IgD-negative memory B cell (primary cell): Measurements from ENCODE around the gene SUPT20HL1. TPM values are rescaled to one million over a fixed set of nuclear protein-coding genes. Genes with fewer than 3 reads are reported as not detected.
A peak's percentile ranks its signal among the peaks of the same experiment; 100 is the strongest.
"Not testable (repeated sequence)": the region's sequence is repeated elsewhere in the genome, so short reads cannot be mapped to it uniquely, and the experiment has no call there.

Experiments used
- H3K27ac Mint-ChIP-seq, 3 donors: one replicate each; pipeline ENCODE4 v1.8.0; 2020 to 2022; ENCODE audit warnings: mild to moderate bottlenecking in 3 of 3, mixed read lengths in 3 of 3, moderate library complexity in 1 of 3
- H3K27me3 Mint-ChIP-seq: one replicate; pipeline ENCODE4 v1.8.0; 2021; ENCODE audit warnings: mixed read lengths
- H3K36me3 Mint-ChIP-seq: one replicate; pipeline ENCODE4 v1.8.0; 2020; ENCODE audit warnings: mild to moderate bottlenecking, mixed read lengths
- H3K4me1 Mint-ChIP-seq, 3 donors: one replicate each; pipeline ENCODE4 v1.8.0; 2020 to 2022; ENCODE audit warnings: mixed read lengths in 3 of 3, mild to moderate bottlenecking in 1 of 3
- H3K4me3 Mint-ChIP-seq, 4 donors: one replicate each; pipeline ENCODE4 v1.8.0; 2020 to 2022; ENCODE audit warnings: mild to moderate bottlenecking in 4 of 4, mixed read lengths in 4 of 4, moderate library complexity in 3 of 4
- H3K9me3 Mint-ChIP-seq, 3 donors: one replicate each; pipeline ENCODE4 v1.8.0; 2020 to 2021; ENCODE audit warnings: mixed read lengths in 3 of 3, mild to moderate bottlenecking in 1 of 3
- polyA plus RNA-seq: library from polyadenylated mRNA; unstranded; fragments of 300-500 nt; fragmentation: Illumina TruSeq; gene quantifications from one replicate; pipeline ENCODE4 v1.2.3, GENCODE V29; 2021

SUPT20HL1 gene
- polyA plus RNA-seq, 1 donor from 2014 or later, result not detected

GRCh38 chrX:24341795-24342194 is 18.6 kb upstream of the SUPT20HL1 start:
- Mint-ChIP-seq H3K27me3 (peaks cover 5% of the 10 kb centered on the region), H3K4me1 (peaks cover 0 to 5% (median 4%) of the 10 kb centered on the region in 3 donors), H3K4me3 (no peak overlapping the region), H3K27ac (no peak overlapping the region), H3K36me3 (no peaks in the 10 kb centered on the region), H3K9me3 (no peaks in the 10 kb centered on the region)

GRCh38 chrX:24343719-24344118 is 16.7 kb upstream of the SUPT20HL1 start:
- H3K27ac Mint-ChIP-seq, result no peak overlapping the region
- H3K27me3 Mint-ChIP-seq, result peaks cover 7% of the 10 kb centered on the region
- H3K4me3 Mint-ChIP-seq, result peak overlapping the region in 1 of 4 donors; percentile 50
- H3K9me3 Mint-ChIP-seq, result no peaks in the 10 kb centered on the region
- H3K4me1 Mint-ChIP-seq, result peaks cover 0 to 7% (median 5%) of the 10 kb centered on the region in 3 donors
- no peaks in the 10 kb centered on the region for H3K36me3 Mint-ChIP-seq

GRCh38 chrX:24347881-24348280 is 12.6 kb upstream of the SUPT20HL1 start:
- Mint-ChIP-seq H3K4me1 (peaks cover 0 to 6% (median 5%) of the 10 kb centered on the region in 3 donors), H3K27ac (no peak overlapping the region), H3K36me3 (no peaks in the 10 kb centered on the region), H3K27me3 (peaks cover 3% of the 10 kb centered on the region), H3K9me3 (no peaks in the 10 kb centered on the region), H3K4me3 (no peak overlapping the region)

- Mint-ChIP-seq H3K9me3 (no peaks in the 10 kb centered on the region), H3K4me1 (peaks cover 0 to 3% (median 0%) of the 10 kb centered on the region in 3 donors), H3K27me3 (peaks cover 3% of the 10 kb centered on the region)
Observed at GRCh38 chrX:24350217-24350616, 10.2 kb upstream of the SUPT20HL1 start.

GRCh38 chrX:24355095-24355494 is 5.3 kb upstream of the SUPT20HL1 start:
- Mint-ChIP-seq H3K9me3 (peaks cover 0 to 4% (median 0%) of the 10 kb centered on the region in 3 donors), H3K27ac (no peak overlapping the region), H3K27me3 (peaks cover 2% of the 10 kb centered on the region), H3K36me3 (no peaks in the 10 kb centered on the region), H3K4me1 (no peaks in the 10 kb centered on the region), H3K4me3 (no peak overlapping the region)

More at GRCh38 chrX:24350217-24350616, 10.2 kb upstream of the SUPT20HL1 start:
- Mint-ChIP-seq H3K27ac (no peak overlapping the region), H3K4me3 (no peak overlapping the region), H3K36me3 (no peaks in the 10 kb centered on the region)

GRCh38 chrX:24357106-24357505 is 3.3 kb upstream of the SUPT20HL1 start:
- H3K9me3 Mint-ChIP-seq, result peaks cover 0 to 4% (median 0%) of the 10 kb centered on the region in 3 donors
- H3K4me1 Mint-ChIP-seq, result no peaks in the 10 kb centered on the region
- H3K36me3 Mint-ChIP-seq, result no peaks in the 10 kb centered on the region
- no peak overlapping the region for H3K27ac Mint-ChIP-seq
- H3K4me3 Mint-ChIP-seq, result no peak overlapping the region
- H3K27me3 Mint-ChIP-seq, result peaks cover 2% of the 10 kb centered on the region

GRCh38 chrX:24362089-24362745 is 1.8 kb downstream of the SUPT20HL1 start:
- not testable (repeated sequence) for H3K9me3 Mint-ChIP-seq, H3K36me3 Mint-ChIP-seq, H3K27me3 Mint-ChIP-seq, H3K4me1 Mint-ChIP-seq, H3K4me3 Mint-ChIP-seq
- H3K27ac Mint-ChIP-seq, result peak overlapping the region in 1 of 3 donors; percentile 43

- H3K27me3 Mint-ChIP-seq, H3K4me3 Mint-ChIP-seq, H3K9me3 Mint-ChIP-seq, H3K4me1 Mint-ChIP-seq, H3K36me3 Mint-ChIP-seq: not testable (repeated sequence)
- peak overlapping the region in 1 of 3 donors; percentile 77 for H3K27ac Mint-ChIP-seq
Observed at GRCh38 chrX:24363432-24364181, 3.2 kb downstream of the SUPT20HL1 start.

GRCh38 chrX:24364326-24364725 is 3.9 kb downstream of the SUPT20HL1 start:
- no peak overlapping the region for H3K4me3 Mint-ChIP-seq
- peaks cover 0 to 1% (median 0%) of the 10 kb centered on the region in 3 donors for H3K4me1 Mint-ChIP-seq
- no peaks in the 10 kb centered on the region for H3K36me3 Mint-ChIP-seq
- H3K27me3 Mint-ChIP-seq, result peaks cover 1% of the 10 kb centered on the region
- H3K27ac Mint-ChIP-seq, result peak overlapping the region in 1 of 3 donors; percentile 77
- no peaks in the 10 kb centered on the region for H3K9me3 Mint-ChIP-seq

GRCh38 chrX:24364851-24365538 is 4.6 kb downstream of the SUPT20HL1 start:
- no peaks in the 10 kb centered on the region for H3K36me3 Mint-ChIP-seq
- H3K27me3 Mint-ChIP-seq, result peaks cover 1% of the 10 kb centered on the region
- H3K4me1 Mint-ChIP-seq, result peaks cover 0 to 1% (median 0%) of the 10 kb centered on the region in 3 donors
- no peak overlapping the region for H3K4me3 Mint-ChIP-seq
- no peak overlapping the region for H3K27ac Mint-ChIP-seq
- no peaks in the 10 kb centered on the region for H3K9me3 Mint-ChIP-seq

GRCh38 chrX:24366762-24367400 is 6.4 kb downstream of the SUPT20HL1 start:
- H3K4me1 Mint-ChIP-seq, H3K27ac Mint-ChIP-seq, H3K9me3 Mint-ChIP-seq, H3K27me3 Mint-ChIP-seq, H3K36me3 Mint-ChIP-seq, H3K4me3 Mint-ChIP-seq: not testable (repeated sequence)

GRCh38 chrX:24369816-24370215 is 9.4 kb downstream of the SUPT20HL1 start:
- H3K27me3 Mint-ChIP-seq, result peaks cover 11% of the 10 kb centered on the region
- no peaks in the 10 kb centered on the region for H3K36me3 Mint-ChIP-seq
- H3K9me3 Mint-ChIP-seq, result no peaks in the 10 kb centered on the region
- peaks cover 0 to 7% (median 5%) of the 10 kb centered on the region in 3 donors for H3K4me1 Mint-ChIP-seq
- no peak overlapping the region for H3K27ac Mint-ChIP-seq
- no peak overlapping the region for H3K4me3 Mint-ChIP-seq

GRCh38 chrX:24371391-24371972 is 11.0 kb downstream of the SUPT20HL1 start:
- H3K9me3 Mint-ChIP-seq, result no peaks in the 10 kb centered on the region
- H3K4me1 Mint-ChIP-seq, result peaks cover 0 to 7% (median 4%) of the 10 kb centered on the region in 3 donors
- H3K36me3 Mint-ChIP-seq, result no peaks in the 10 kb centered on the region
- peak overlapping the region in 1 of 4 donors; percentile 55 for H3K4me3 Mint-ChIP-seq
- no peak overlapping the region for H3K27ac Mint-ChIP-seq
- H3K27me3 Mint-ChIP-seq, result peaks cover 11% of the 10 kb centered on the region

- Mint-ChIP-seq H3K27ac (peak overlapping the region in 1 of 3 donors; percentile 86), H3K27me3 (peaks cover 11% of the 10 kb centered on the region), H3K4me1 (peaks cover 0 to 7% (median 4%) of the 10 kb centered on the region in 3 donors), H3K4me3 (no peak overlapping the region), H3K9me3 (no peaks in the 10 kb centered on the region), H3K36me3 (no peaks in the 10 kb centered on the region)
Observed at GRCh38 chrX:24372021-24372763, 11.8 kb downstream of the SUPT20HL1 start.
